Lung microvascular endothelial cell (primary cell): Measurements from ENCODE around the gene SLC24A3. TPM values are rescaled to one million over a fixed set of nuclear protein-coding genes. Genes with fewer than 3 reads are reported as not detected.
"Not testable (repeated sequence)": the region's sequence is repeated elsewhere in the genome, so short reads cannot be mapped to it uniquely, and the experiment has no call there.

Experiments used
- DNase-seq, 2 donors: peaks; one replicate each; pipeline versions ENCODE4 v3.0.0 to v3.0.0-alpha.2; 2010; ENCODE audit warnings: low read depth in 2 of 2
- total RNA-seq: library from RNA; depleted of rRNA; stranded (reverse); fragments of >200 nt; gene quantifications from 2 replicates; pipeline ENCODE4 v1.2.1, GENCODE V29; 2014

Gene SLC24A3
- total RNA-seq, 1 donor from 2014 or later = under 0.01 TPM

DNA sequence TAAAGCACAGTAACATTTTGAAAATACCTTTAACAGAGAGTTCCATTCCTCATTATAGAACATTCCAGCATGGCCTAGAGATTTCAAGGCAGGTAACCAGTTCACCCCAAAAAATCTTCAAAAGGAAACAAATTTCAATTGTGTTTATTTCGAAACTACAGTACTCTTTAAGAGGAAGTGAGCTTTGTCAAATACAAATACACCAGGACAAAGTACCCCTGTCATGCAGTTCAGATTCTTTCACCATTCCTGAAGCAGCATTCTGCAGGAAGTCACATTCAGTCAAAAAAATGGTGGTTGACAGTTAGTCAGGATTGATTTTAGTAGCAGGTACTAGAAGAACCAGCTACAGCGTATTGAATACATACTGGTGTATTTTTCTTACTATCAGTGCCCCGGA, 456.0 kb downstream of the SLC24A3 start:
- DNase-seq = no peak

DNA sequence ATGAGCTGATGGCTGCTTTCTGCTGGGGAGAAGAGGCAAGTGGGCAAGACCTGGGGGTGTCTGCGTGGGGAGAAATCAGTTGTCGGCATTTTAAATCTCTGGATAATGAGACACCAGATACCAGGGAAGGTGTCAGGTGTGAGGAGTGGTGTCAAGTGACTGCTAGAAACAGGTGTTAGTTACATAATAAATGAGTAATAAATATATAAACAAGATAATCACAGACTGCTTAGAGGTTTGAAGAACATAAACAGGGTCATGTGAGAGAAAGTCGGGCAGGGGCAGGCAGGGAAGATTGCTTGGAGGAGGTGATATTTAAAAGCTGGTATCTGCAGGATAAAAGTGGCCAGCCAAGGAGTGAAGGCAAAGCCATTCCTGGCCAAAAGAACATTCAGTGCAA, 458.4 kb downstream of the SLC24A3 start:
- no peak for DNase-seq

DNA sequence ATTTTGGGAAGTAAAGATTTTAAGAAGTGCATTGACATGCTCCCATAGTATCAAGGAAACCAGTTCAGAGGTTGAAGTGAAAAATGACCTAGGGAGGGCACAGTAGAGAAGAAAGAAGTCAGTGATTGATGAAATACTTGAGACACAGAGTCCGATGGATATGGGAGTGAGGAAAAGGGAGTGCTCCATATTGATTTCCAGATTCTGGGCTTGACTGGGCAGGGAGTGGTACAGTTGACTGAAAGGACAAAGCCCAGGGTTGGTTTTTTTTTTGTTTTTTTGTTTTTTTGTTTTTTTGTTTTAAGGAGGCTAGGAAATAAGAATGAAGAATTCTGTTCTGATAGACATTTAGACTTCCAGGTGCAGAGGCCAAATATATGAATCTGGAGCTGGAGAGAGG, 458.9 kb downstream of the SLC24A3 start:
- no peak for DNase-seq

DNA sequence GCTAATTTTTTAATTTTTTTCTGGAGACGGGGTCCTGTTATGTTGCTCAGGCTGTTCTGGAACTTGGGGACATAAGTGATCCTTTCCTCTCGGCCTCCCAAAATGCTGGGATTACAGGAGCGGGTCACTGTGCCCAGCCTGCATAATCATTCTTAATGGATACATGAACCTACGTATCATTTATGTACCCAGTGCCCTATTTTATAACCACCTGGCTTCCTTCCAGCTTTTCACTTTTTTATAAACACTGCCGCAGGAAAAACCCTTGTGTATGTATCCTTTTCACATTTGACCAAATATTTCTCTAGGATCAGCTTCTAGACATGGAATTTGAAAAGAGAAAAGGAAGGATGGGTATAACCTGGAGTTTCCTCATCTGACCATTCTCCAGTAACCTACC, 460.1 kb downstream of the SLC24A3 start:
- peak in 1 of 2 donors; percentile 32 for DNase-seq

DNA sequence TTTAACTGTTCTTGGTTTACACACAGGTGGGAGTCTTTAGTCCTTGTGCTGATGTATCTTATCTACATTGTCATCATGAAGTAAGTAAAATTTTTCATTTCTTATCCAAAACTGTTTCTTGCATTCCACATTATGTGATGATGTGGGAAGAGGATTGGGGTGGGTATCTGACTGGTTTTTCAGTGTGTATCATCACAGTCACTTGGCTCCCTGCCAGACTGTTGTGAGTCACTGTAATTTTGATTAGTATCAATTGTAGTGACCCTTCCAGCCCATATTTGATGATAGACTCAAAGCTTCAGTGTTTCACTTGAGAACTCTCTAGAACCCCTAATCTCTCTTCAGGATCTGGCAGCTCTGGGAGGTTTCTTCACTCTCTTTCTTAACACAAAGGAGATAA, 461.1 kb downstream of the SLC24A3 start:
- DNase-seq = peak in 1 of 2 donors; percentile 18

DNA sequence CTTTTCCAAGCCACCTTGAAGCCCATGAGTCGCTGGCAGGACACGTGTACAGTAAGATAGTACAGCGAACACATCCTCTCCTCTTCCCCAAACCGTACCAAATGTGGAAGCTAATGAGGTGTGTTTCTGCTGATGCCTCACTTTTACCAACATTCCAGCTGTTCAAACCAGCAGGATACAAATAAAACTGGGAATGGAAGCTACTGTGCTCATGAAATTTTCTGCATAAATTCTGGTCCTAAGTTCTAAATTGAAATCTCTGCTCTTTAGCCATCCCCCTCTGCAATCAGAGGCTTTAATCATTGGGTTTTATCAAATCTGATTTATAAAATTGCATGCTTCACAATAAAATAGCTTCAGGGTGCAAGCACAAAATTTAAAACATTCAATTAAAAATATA, 463.8 kb downstream of the SLC24A3 start:
- DNase-seq = no peak

DNA sequence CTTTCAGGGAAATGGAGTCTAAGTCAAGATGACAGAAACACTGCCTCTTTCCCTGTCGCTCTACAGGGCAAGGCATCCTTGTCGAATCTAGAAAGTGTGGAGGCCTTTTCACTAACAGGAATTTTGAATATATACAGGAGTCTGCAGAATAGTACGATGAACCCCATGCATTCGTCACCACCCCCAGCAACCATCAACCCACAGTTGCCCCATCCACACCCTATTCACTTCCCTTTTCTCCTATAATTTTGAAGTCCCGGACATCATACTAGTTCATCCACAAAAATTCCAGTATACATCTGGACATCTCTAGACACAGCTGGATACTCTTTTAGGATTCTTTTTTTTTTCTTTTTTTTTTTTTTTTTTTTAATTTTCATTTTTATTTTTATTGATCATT, 464.9 kb downstream of the SLC24A3 start:
- DNase-seq = no peak

DNA sequence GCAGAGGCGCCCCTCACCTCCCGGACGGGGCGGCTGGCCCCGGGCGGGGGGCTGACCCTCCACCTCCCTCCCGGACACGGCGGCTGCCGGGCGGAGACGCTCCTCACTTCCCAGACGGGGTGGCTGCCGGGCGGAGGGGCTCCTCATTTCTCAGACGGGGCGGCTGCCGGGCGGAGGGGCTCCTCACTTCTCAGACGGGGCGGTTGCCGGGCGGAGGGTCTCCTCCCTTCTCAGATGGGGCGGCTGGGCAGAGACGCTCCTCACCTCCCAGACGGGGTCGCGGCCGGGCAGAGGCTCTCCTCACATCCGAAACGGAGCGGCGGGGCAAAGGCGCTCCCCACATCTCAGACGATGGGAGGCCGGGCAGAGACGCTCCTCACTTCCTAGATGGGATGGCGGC, 466.1 kb downstream of the SLC24A3 start:
- not testable (repeated sequence) for DNase-seq

DNA sequence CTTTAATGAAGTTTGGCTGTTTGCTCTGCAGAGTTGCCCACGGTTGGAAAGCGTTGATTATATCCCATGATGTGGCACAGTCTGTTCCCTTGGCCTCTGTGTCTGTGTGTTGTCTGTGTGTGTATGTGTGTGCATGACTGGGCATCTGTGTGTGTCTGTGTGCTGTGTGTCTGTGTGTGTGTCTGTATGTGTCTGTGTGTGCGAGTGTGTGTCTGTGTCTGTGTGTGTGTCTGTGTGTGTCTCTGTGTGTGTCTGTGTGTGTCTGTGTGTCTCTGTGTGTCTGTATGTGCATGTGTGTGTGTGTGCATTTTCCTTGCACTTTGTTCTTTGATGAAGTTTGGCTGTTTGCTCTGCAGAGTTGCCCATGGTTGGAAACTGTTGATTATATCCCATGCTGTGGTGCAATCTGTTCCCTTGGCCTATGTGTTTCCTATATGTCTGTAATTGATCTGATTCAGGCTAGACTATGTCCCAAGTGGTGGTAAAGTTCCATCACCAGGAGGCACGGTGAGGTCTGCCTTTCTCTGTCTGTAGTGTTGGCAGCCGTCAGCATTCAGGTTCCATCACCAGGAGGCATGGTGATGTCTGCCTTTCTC, 467.6 kb downstream of the SLC24A3 start:
- DNase-seq = no peak

DNA sequence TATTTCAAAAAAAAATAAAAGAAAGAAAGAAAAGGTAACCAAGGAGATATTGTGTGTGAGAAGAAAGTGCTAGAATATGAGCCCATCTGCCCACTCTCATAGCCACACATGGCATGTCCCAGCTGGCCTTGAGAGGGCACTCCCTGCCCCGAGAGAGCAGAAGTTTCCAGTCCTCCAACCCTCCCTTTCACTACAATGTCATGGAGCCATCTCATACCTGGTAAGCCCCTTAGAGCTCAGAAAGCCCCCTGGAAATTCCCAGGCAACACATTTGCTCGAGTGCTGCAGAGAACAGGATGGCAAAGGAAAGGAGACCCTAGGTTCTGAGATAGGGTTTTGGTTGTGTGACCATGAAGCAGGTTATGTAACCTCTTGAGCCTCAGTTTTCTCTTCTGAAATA, 469.8 kb downstream of the SLC24A3 start:
- no peak for DNase-seq

DNA sequence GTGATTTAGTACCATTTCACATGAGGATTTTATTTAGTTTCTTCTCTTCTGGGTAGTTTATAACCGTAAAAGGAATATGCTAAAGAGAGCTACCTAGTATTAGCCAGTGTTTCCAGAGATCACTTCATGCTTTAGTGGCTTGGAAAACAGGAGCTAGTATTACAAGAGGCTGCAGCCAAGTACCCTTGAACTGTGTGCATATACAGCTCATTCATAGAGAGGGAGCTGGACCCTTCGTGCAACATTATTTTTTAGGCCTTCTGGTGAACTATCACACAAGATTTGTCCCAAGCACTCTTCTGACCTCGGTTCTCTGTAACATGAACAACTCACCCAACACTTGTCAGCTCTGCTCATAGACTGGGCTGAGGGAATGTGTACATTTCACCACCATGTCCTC, 470.7 kb downstream of the SLC24A3 start:
- no peak for DNase-seq

DNA sequence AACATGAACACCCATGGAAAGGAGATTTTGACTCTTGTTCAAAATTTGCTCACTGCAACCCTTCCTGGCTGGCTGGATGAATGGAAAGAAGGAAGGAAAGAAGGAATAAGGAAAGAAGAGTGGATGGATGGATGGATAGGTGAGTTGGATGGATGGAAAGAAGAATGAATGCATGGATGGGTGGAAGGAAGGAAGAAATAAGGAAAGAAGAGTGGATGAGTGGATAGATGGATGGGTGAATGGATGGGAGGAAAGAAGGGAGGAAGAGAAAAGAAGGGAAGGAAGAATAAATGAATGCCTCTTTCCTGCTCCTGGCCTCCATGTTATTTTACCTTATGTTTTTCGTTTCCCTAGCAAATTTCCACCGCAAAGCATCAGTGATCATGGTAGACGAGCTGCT, 471.4 kb downstream of the SLC24A3 start:
- no peak for DNase-seq

DNA sequence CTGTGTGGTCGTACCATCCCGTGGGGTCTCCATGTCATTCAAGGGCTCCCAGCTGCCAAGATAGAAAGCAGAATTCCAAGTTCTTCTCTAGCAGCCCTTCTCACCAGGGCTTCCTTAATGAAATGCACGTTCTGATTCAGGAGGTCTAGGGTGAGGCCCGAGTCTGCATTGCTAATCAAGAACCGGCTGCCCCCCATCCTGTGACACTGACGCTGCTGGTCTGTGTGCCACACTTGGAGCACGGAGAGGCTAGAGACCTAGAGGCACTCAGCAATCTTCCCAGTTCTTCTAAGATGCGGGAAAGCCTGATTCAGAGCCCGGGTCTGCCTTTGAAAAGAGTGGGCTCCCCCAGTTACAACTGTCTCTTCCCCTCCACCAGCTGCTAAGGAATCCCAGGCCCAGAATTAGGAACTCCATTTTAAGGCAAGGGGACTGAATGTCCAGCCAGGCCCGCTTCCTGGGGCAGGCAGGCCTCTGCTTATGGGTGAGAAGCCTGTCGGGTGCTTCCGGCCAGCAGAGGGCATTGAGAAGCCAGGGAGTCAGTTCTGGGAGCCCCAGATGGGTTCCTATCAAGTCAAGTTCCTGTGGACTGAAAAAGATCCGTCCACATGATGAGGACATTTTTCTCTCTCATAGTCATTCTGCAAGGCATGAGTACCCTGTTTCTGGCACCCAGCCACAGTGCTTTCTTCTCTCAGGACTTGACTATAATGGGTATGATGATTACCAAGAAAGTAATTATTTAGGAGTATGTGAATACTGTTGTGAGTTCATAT, 475.8 kb downstream of the SLC24A3 start:
- peak; percentile 54 to 86 for DNase-seq

DNA sequence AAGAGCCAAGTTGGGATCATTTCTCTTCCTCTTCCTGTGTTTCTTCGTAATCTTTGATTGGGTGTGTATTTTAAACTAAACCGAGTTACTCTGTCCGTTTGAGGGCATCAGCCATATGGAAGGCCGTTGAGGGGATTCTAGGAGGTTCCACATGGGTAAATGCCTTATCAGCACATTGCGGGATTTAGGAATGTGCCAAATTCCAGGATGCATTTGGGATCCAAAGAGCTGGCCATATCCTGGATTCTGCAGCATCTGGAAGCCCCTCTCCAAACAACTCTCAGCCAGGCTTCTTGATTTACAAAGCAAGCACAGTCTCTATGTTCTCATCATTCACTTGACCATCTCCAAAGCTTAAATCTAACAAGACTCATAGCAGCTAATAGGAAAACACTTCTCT, 478.0 kb downstream of the SLC24A3 start:
- no peak for DNase-seq

DNA sequence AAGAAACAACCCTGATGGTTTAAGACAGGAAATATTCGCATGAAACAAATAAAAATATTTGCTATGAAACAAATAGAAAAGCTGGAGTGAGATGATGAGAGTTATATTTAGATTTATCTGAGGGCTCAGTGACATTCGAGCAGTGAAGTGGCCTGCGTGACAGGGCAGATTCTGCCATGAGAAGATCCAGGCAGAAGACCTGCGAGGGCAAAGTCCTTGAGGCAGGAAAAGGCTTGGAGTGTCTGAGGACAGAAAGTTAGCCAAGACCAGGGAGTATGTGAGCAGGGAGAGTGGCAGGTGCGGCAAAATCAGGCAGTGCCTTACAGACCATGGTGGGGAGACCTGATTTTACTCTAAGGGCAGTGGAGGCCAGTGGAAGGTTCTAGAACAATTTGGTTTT, 478.7 kb downstream of the SLC24A3 start:
- no peak for DNase-seq

DNA sequence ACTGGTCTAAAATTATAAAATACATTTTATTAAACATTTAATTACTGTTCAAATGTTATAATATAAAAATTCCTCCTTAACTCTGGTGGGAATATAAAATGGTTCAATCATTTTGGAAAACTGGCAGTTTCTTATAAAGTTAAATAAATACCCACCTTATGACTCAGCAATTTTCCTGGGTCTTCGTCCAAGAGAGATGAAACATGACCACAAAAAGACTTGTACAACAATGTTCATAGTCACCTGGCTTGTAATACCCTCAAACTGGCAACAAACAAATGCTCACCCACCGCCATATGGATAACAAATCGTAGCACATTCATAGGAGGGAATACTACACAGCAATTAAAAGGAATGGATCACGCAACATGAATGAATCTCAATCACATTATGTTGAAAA, 479.7 kb downstream of the SLC24A3 start:
- DNase-seq = peak in 1 of 2 donors; percentile 14

DNA sequence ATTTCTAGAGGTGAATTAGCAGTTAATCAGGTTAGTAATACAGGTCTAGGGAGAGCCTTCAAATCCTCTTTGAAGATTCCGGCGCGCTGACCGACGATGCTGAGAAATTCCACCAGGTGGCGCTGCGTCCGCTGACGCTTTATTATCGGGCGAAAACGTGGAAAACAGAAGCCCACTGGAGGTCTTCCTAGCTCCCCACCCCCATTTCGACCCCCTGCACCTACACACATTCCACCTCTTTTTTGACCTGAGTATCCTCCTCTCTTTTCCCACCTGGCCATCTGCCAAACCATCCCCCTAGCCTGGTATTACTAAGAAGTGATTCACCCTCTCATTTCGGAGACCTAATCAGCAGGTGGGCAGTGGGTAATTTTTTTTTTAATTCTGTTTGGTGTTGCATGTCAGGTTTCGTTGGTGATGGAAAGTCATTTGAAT, 480.3 kb downstream of the SLC24A3 start:
- DNase-seq = peak; percentile 52 to 64

DNA sequence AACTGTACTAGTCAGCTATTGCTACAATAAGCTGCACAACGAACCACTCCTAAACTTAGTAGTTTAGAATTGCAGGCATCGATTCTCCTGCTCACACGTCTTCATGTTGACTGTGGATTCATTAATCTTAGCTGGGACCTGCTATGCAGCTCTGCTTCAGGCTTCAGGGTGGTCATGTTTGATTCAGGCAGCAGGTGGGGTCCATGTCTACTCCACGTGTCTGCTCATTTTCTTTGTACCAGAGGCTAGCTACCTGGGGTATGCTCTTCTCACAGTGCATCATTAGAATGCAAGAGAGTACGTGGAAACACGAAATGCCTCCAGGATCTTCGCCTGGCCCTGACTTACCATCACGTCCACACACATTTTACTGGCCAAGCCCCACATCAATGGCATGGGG, 481.1 kb downstream of the SLC24A3 start:
- DNase-seq = no peak

DNA sequence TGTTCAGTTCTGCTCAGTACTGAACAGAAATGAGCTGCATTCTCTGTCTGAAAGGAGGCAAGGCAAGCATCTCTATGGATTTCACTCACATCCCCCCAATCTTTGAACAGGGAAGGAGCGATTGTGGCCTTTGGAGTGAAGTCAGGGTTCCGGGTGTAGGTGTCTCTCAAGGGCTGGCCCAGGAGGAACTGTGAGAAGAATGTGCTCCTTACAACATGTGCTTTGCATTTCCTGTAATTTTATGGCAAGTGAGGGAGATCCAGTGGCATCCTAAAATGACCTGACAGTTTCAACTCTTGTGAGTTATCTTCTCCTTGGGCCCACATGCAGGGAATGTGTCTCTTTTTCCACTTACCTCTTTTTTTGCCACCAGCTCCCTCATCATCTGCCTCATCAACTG, 482.6 kb downstream of the SLC24A3 start:
- DNase-seq = peak in 1 of 2 donors; percentile 6

DNA sequence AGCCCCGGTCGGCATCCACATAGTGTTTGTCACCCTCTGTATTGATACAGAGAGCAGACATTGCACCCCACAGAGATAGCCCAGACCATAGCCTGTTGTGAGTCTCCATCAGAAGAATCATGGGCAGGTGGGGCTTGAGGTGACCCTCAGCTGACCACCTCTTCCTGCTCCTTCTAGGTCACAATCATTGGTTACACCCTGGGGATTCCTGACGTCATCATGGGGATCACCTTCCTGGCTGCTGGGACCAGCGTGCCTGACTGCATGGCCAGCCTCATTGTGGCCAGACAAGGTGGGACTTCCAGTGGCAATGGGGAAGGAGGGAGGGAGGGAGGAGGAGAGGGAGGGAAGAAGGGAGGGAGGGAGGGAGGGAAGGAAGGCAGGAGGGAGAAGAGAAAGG, 484.2 kb downstream of the SLC24A3 start:
- no peak for DNase-seq

DNA sequence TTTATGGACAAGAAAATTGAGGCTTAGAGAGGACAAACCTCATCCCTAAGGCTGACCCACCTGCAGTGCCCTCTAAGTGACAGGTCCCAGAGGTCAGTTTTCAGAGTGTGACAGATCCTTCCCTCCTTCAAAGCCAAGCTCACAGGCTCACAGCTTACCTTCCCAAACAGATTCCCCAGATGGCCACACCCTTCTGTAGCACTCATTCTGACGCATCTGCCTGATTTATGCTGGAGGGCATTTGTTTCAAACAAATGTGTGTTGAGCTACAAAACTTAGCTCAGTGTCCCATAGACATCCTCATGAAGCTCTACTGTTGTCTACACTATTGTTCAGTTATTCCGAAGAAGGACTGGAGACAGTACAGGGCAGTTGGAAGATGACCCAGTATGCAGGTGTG, 485.0 kb downstream of the SLC24A3 start:
- no peak for DNase-seq

DNA sequence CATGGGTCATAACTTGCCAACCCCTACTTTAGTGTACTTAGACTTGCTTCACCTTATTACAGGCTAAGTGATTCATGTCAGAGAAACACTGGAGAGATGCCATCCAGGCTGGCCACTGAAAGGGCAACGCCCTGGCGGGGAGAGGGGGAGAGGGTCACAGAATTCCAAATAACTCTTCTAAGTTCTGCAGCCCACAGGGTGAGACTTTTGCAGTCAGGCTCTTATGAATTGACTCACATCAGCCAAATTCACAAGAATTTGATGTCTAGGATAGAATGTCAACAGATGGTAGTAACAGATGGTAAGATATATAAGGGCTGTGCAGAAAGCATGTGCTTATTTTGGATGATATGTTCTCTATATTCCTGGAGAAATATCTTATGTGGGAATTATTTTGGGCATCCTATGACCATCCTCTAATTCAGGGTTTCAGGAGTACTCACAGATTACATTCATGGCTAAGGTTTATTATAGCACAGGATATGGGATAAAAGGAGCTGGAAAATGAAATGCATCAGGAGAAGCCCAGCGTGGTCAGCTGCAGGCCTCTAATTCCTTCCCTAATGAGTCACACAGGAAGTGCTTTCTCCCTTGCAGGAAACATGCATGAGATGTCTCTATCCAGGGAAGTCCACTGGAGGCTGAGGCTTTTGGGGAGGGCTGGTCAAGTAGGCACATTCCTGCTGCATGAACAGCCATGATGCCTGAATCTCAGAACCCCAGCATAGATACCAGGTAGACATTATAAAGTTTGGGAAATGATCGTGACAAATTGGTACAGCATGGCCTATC, 486.9 kb downstream of the SLC24A3 start:
- DNase-seq = peak; percentile 36 to 91

DNA sequence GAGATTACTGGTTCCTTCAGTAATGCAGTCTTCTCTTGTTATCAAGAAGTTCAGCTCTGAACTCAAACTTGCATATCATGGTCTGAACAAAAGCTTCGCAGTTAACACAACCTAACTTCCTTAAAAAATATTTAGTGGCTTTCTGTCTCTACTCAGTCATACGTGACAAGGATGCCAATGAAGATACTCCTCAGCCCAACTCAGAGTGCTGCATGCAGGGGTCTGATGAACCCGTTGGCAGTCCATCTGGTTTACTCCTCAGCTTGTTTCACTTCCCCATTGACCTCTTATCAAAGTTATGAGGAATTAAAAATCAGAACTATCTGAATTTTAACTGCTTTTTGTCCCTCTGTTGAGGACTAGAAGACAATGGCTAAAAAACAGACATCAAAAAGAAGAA, 489.0 kb downstream of the SLC24A3 start:
- no peak for DNase-seq
